GM12878 (cell line): ENCODE results near the gene SAMD4A.

Experiments
- CTCF ChIP-seq, 3 experiments: IDR thresholded peaks in 2 of 3; conservative IDR thresholded peaks in 1 of 3; 2 replicates each; pipeline ENCODE4 v1.5.1; 2011; ENCODE audit warnings: low read depth in 3 of 3, low read length in 3 of 3, mild to moderate bottlenecking in 3 of 3, control low read depth in 2 of 3, moderate library complexity in 2 of 3, inconsistent platforms in 1 of 3, mixed read lengths in 1 of 3; ENCODE audit not compliant: control insufficient read depth in 2 of 3, insufficient read depth in 1 of 3; ENCODE audit errors: extremely low read depth in 1 of 3
- MXI1 ChIP-seq: fragments of 150-350 bp; IDR thresholded peaks from 2 replicates; pipeline ENCODE4 v1.6.1; 2011; ENCODE audit warnings: low read depth, mild to moderate bottlenecking, inconsistent platforms, low read length, improper control_type of control experiment
- NFYA ChIP-seq: IDR thresholded peaks from 2 replicates; pipeline ENCODE4 v1.6.1; 2011; ENCODE audit warnings: low read depth, mild to moderate bottlenecking, low read length, improper control_type of control experiment, borderline replicate concordance
- RBBP5 ChIP-seq: fragments of 200-600 bp; sonication (generic); conservative IDR thresholded peaks from 2 replicates; pipeline ENCODE4 v1.6.1; 2016

GRCh38 chr14:54697803-54698202, 130.9 kb downstream of the SAMD4A start:
- no peak for TF ChIP-seq RBBP5
- no peak for TF ChIP-seq NFYA
- TF ChIP-seq MXI1, result no peak
- no peak for TF ChIP-seq CTCF (IDR thresholded peaks at IDR 0.05 in 2 of 3, conservative IDR thresholded peaks at IDR 0.05 in 1 of 3; ENCODE audit: control insufficient read depth in 2 of 3, extremely low read depth in 1 of 3, insufficient read depth in 1 of 3, low read depth in 3 of 3, low read length in 3 of 3)
